GM12865 (cell line): Measurements from ENCODE around the gene NSMCE1.

Experiments used
- DNase-seq: peaks from one replicate; pipeline ENCODE4 v3.0.0; 2010; ENCODE audit warnings: low read depth
- H3K4me3 ChIP-seq: 2 replicates; pipeline ENCODE4 v1.5.1; 2011; ENCODE audit warnings: mild to moderate bottlenecking, low read depth, low read length, control low read depth
- TF ChIP-seq, protein P1 (sequence below): IDR thresholded peaks from 2 replicates; pipeline ENCODE4 v1.5.1; 2011; ENCODE audit warnings: low read length, control low read depth, low read depth, inconsistent platforms; ENCODE audit not compliant: insufficient read depth; ENCODE audit errors: missing control alignments

NSMCE1 gene

DNA sequence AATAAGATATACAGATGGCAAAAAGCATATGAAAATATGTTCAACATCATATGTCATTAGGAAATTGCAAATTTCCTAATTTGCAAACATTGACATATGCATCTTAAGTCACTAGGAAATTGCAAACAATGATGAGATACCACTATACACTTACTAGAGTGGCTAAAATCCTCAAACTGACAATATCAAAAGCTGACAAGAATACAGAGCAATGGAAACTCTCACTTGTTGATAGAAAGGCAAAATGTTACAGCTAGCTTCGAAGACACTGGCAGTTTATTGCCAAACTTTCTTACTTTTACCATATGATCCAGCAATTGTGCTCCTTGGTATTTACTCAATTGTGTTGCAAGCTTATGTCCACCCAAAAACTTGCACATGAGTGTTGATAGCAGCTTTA lies 40.2 kb upstream of the NSMCE1 start:
- no peak for DNase-seq
- H3K4me3 ChIP-seq, result no peak overlapping the region
- TF ChIP-seq, protein P1, sequence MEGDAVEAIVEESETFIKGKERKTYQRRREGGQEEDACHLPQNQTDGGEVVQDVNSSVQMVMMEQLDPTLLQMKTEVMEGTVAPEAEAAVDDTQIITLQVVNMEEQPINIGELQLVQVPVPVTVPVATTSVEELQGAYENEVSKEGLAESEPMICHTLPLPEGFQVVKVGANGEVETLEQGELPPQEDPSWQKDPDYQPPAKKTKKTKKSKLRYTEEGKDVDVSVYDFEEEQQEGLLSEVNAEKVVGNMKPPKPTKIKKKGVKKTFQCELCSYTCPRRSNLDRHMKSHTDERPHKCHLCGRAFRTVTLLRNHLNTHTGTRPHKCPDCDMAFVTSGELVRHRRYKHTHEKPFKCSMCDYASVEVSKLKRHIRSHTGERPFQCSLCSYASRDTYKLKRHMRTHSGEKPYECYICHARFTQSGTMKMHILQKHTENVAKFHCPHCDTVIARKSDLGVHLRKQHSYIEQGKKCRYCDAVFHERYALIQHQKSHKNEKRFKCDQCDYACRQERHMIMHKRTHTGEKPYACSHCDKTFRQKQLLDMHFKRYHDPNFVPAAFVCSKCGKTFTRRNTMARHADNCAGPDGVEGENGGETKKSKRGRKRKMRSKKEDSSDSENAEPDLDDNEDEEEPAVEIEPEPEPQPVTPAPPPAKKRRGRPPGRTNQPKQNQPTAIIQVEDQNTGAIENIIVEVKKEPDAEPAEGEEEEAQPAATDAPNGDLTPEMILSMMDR, result no peak

DNA sequence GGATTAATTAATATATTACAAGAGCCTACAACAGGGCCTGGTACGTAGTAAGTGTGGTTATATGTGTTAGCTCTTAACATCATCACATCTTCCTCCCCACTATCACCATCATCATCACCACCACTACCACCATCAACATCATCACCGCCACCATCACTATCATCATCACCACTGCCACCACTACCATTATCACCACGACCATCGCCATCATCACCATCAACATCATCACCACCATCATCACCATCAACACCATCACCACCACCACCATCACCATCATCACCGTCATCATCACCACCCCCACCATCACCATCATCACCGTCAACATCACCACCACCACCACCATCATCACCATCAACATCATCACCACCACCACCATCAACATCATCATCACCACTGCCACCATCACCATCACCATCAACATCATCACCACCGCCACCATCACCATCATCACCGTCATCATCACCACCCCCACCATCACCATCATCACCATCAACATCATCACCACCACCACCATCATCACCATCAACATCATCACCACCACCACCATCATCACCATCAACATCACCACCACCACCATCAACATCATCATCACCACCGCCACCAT lies 37.4 kb upstream of the NSMCE1 start:
- no peak overlapping the region for H3K4me3 ChIP-seq
- TF ChIP-seq, protein P1, result no peak
- DNase-seq, result no peak

DNA sequence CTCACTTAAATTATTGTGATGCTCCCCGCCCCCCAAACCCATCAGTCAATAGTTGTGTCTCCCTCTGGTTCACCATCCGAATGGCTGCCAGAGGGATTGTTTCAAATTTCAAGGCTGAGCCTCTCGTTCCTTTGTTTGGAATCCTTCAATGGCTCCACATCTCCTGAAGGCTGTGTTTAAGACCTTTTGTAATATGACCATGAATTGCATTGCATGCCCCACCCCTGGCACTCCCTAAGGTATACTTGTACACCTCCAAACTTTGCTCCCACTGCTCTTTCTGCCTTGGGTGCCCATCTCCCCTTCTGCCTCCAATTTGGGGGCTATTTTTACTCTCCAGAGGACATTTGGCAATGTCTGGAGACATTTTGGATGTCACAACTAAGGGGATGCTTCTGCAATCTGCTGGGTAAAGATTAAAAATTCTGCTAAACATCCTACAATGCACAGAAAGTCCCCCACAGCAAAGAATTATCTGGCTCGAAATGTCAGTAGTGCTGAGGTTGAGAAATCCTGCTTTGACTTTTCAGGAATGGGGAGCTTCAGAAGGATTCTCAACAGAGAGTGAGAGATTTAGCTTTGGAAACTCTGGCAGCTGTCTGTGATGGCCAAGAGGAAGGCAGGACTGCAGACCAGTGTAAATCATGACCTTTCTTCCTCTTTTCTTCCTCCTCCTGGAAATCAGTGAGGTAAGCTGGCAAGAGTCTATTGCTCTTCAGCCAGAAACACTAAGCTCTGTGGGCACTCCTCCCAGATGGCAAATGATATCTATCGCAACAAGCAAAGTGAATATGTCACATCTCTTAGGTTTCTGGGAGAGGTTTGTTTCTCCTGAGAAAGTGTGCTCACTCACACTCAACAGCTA lies 36.5 kb upstream of the NSMCE1 start:
- no peak overlapping the region for H3K4me3 ChIP-seq
- TF ChIP-seq, protein P1, result no peak
- DNase-seq, result no peak

DNA sequence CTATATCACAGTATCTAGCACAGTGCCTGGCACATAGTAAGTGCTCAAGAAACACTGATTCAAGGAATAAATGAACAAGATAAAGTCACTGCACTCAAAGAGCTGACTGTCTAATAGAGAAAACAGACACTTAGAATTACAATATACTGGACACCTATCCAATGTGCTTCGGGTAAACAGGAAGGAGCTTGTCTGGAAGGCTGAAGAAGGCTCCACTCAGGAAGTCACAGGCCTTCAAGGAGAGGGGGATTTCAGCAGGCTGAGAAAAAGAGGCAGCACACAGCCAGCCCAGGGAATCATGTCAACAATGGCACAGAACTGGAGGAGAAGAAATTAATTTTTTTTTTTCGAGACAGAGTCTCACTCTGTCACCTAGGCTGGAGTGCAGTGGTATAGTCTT lies 35.5 kb upstream of the NSMCE1 start:
- no peak overlapping the region for H3K4me3 ChIP-seq
- TF ChIP-seq, protein P1, result no peak

DNA sequence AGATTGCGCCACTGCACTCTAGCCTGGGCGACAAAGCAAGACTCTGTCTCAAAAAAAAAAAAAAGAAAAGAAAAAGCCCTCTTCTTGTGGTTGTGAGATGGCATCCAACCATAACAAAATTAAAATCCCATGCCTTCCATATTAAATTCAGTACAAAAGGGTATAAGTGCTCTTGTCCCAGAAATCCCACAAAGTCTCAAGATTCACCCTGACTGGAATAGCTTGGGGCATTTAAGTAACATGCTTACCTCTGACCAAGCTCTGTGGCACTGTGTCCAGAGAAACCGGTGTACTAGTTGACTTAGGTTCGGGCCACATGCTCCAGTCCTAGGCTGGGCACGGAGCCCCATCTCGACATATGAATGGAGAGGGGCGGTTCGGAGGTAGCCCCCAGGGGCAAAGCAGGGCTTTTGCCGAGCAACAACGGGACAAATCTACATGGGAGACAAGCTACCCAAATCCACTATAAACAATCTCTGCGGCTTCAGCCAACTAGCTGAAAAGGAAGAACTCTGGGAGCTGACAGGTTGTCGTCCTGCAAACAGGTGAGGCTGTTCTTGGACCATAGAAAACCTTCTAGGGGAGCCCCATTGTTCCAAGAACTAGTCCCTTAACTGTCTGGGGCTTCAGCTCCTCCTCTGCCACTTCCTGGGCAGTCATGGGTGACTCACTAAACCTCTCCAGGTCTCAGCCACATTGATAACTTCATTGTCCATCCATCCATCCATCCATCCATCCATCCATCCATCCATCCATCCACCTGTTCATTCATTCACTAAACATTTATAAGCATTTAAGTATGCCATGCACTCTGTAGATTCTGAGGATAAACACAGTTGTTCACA lies 34.9 kb upstream of the NSMCE1 start:
- no peak overlapping the region for H3K4me3 ChIP-seq
- TF ChIP-seq, protein P1, result no peak
- DNase-seq, result no peak

More for the DNA sequence above, 35.5 kb upstream of the NSMCE1 start:
- no peak for DNase-seq

DNA sequence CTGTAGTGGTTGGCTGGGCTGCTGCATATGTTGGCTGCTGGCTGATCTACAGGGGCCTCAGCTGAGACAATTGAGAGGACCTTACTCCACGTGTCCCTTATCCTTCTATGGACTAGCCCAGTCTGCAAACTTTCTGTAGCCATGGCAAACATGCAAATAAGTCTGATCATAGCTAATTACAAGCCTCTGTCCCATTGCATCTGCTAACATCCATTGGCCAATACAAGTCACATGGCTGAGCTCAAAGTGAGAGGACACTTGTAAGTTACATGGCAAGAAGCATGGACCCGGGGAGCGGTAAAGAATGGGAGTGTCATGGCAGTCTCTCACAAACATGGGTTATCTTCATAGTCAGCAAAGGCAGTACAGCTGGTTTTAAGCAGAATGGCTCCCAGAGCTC lies 33.6 kb upstream of the NSMCE1 start:
- peak; percentile 55 for DNase-seq
- TF ChIP-seq, protein P1, result no peak

More for the DNA sequence above, 33.6 kb upstream of the NSMCE1 start:
- H3K4me3 ChIP-seq, result no peak overlapping the region
